Left kidney (tissue), 8 donors: ENCODE results near the gene FHIT. TPM values are rescaled to one million over a fixed set of nuclear protein-coding genes. Genes with fewer than 3 reads are reported as not detected.

Experiments
- DNase-seq: peaks from one replicate; pipeline ENCODE4 v3.0.0-alpha.2; 2013
- long read RNA-seq, 8 donors: transcript quantifications; one replicate each; lab custom pipeline, GENCODE V29; 2026
- polyA plus RNA-seq: library from polyadenylated mRNA; unstranded; fragments of 120-200 nt; gene quantifications from one replicate; pipeline ENCODE4 v1.2.1, GENCODE V29; 2013; ENCODE audit not compliant: insufficient read length

FHIT gene
- polyA plus RNA-seq, result 25.0 TPM
- long read RNA-seq, donor 1, result 0 reads
- long read RNA-seq, donor 2, partial matches to known transcripts, result 10 of 10 reads
- long read RNA-seq, donor 2, other reads (novel, unspliced or antisense), result 0 of 10 reads
- long read RNA-seq, donor 3, result 0 reads
- long read RNA-seq, donor 4, result 0 reads
- long read RNA-seq, donor 5, partial matches to known transcripts, result 11 of 11 reads
- long read RNA-seq, donor 5, other reads (novel, unspliced or antisense), result 0 of 11 reads
- long read RNA-seq, donor 6, partial matches to known transcripts, result 5 of 5 reads
- long read RNA-seq, donor 6, other reads (novel, unspliced or antisense), result 0 of 5 reads
- long read RNA-seq, donor 7, partial matches to known transcripts, result 5 of 5 reads
- long read RNA-seq, donor 7, other reads (novel, unspliced or antisense), result 0 of 5 reads
- long read RNA-seq, donor 8, result 0 reads

- peak; percentile 96 for DNase-seq
Measured at GRCh38 chr3:61251174-61251972, at the start of gene FHIT. TSS of gene FHIT (minus strand) at chr3:61251452.

- DNase-seq, result no peak
Measured at GRCh38 chr3:61300786-61301185, 49.5 kb upstream of the FHIT start.

- no peak for DNase-seq
Measured at GRCh38 chr3:61300006-61300380, 48.7 kb upstream of the FHIT start.

- DNase-seq, result no peak
Measured at GRCh38 chr3:61299343-61300005, 48.2 kb upstream of the FHIT start.

GRCh38 chr3:61297821-61298220 lies 46.6 kb upstream of the FHIT start:
- no peak for DNase-seq

- DNase-seq, result no peak
Measured at GRCh38 chr3:61288446-61288845, 37.2 kb upstream of the FHIT start.

- no peak for DNase-seq
Measured at GRCh38 chr3:61283876-61284275, 32.6 kb upstream of the FHIT start.

GRCh38 chr3:61278713-61279112 lies 27.5 kb upstream of the FHIT start:
- no peak for DNase-seq

- no peak for DNase-seq
Measured at GRCh38 chr3:61277411-61277810, 26.2 kb upstream of the FHIT start.

GRCh38 chr3:61269435-61269834 lies 18.2 kb upstream of the FHIT start:
- DNase-seq, result no peak

GRCh38 chr3:61268644-61269043 lies 17.4 kb upstream of the FHIT start:
- DNase-seq, result no peak

- no peak for DNase-seq
Measured at GRCh38 chr3:61264281-61264680, 13.0 kb upstream of the FHIT start.

- no peak for DNase-seq
Measured at GRCh38 chr3:61257148-61257547, 5.9 kb upstream of the FHIT start.

GRCh38 chr3:61253756-61254155 lies 2.5 kb upstream of the FHIT start:
- no peak for DNase-seq

- DNase-seq, result no peak
Measured at GRCh38 chr3:61252836-61253235, 1.6 kb upstream of the FHIT start.

- DNase-seq, result no peak
Measured at GRCh38 chr3:61250784-61251173, 473 bp downstream of the FHIT start.

GRCh38 chr3:61248496-61248895 lies 2.8 kb downstream of the FHIT start:
- no peak for DNase-seq

GRCh38 chr3:61247191-61247590 lies 4.1 kb downstream of the FHIT start:
- no peak for DNase-seq

GRCh38 chr3:61239871-61240270 lies 11.4 kb downstream of the FHIT start:
- DNase-seq, result no peak

GRCh38 chr3:61237858-61238257 lies 13.4 kb downstream of the FHIT start:
- no peak for DNase-seq

- no peak for DNase-seq
Measured at GRCh38 chr3:61236556-61236955, 14.7 kb downstream of the FHIT start.

GRCh38 chr3:61233746-61234145 lies 17.5 kb downstream of the FHIT start:
- no peak for DNase-seq

- no peak for DNase-seq
Measured at GRCh38 chr3:61231693-61232092, 19.6 kb downstream of the FHIT start.
